Neuronal stem cell (in vitro differentiated cells): Measurements from ENCODE around the gene GEMIN5.

ENCODE experiments used
- DNase-seq: peaks from one replicate; pipeline ENCODE4 v3.0.0-alpha.2; 2013; ENCODE audit warnings: low spot score
- H2AFZ ChIP-seq: one replicate; pipeline ENCODE4 v1.6.1; 2013; ENCODE audit warnings: mild to moderate bottlenecking, low read length, inconsistent platforms
- H2AK5ac ChIP-seq: 2 replicates; pipeline ENCODE4 v1.6.1; 2013; ENCODE audit warnings: low read depth, mild to moderate bottlenecking, inconsistent platforms, low read length, moderate library complexity, mixed read lengths
- H2BK120ac ChIP-seq: 2 replicates; pipeline ENCODE4 v1.6.1; 2013; ENCODE audit warnings: low read depth, mild to moderate bottlenecking, inconsistent platforms, low read length, moderate library complexity, mixed read lengths
- H2BK12ac ChIP-seq: one replicate; pipeline ENCODE4 v1.6.1; 2013; ENCODE audit warnings: low read length, inconsistent platforms
- H2BK15ac ChIP-seq: 2 replicates; pipeline ENCODE4 v1.6.1; 2013; ENCODE audit warnings: mild to moderate bottlenecking, low read length, inconsistent platforms, mixed read lengths
- H2BK5ac ChIP-seq: one replicate; pipeline ENCODE4 v1.6.1; 2013; ENCODE audit warnings: inconsistent platforms, mild to moderate bottlenecking, low read length, moderate library complexity
- H3K14ac ChIP-seq: one replicate; pipeline ENCODE4 v1.6.1; 2013; ENCODE audit warnings: low read length, inconsistent platforms
- H3K18ac ChIP-seq: 2 replicates; pipeline ENCODE4 v1.6.1; 2013; ENCODE audit warnings: low read length, inconsistent platforms
- H3K23ac ChIP-seq: 2 replicates; pipeline ENCODE4 v1.6.1; 2013; ENCODE audit warnings: low read depth, mild to moderate bottlenecking, mixed read lengths, low read length, inconsistent platforms; ENCODE audit not compliant: poor library complexity
- H3K27ac ChIP-seq: replicated peaks from 3 replicates; pipeline ENCODE4 v1.5.1; 2013; ENCODE audit warnings: low read length, inconsistent platforms
- H3K27me3 ChIP-seq, 3 experiments: 2 replicates each; pipeline ENCODE4 v1.6.1; 2013; ENCODE audit warnings: low read length in 3 of 3, mild to moderate bottlenecking in 2 of 3, inconsistent platforms in 1 of 3, low read depth in 1 of 3, mixed read lengths in 1 of 3, moderate library complexity in 1 of 3; ENCODE audit not compliant: control insufficient read depth in 3 of 3, insufficient read depth in 3 of 3
- H3K36me3 ChIP-seq, 2 donors: replicated peaks in 1 of 2; 2 replicates each; pipeline ENCODE4 v1.6.1; 2013; ENCODE audit warnings: low read length in 2 of 2; ENCODE audit not compliant: control insufficient read depth in 2 of 2, insufficient read depth in 2 of 2
- H3K4ac ChIP-seq: 2 replicates; pipeline ENCODE4 v1.6.1; 2013; ENCODE audit warnings: inconsistent platforms, mild to moderate bottlenecking, low read length, moderate library complexity
- H3K4me1 ChIP-seq, 2 donors: 1 replicate in 1 of 2; 2 replicates in 1 of 2; pipeline ENCODE4 v1.6.1; 2013; ENCODE audit warnings: low read length in 2 of 2, low read depth in 1 of 2; ENCODE audit not compliant: control insufficient read depth in 2 of 2, insufficient read depth in 1 of 2
- H3K4me2 ChIP-seq: one replicate; pipeline ENCODE4 v1.6.1; 2013; ENCODE audit warnings: mild to moderate bottlenecking, low read length, inconsistent platforms; ENCODE audit not compliant: insufficient read depth, poor library complexity, severe bottlenecking
- H3K4me3 ChIP-seq, 2 donors: 2 replicates each; pipeline ENCODE4 v1.5.1; 2013; ENCODE audit warnings: low read length in 2 of 2, mild to moderate bottlenecking in 2 of 2, inconsistent platforms in 1 of 2, moderate library complexity in 1 of 2
- H3K79me1 ChIP-seq: one replicate; pipeline ENCODE4 v1.6.1; 2013; ENCODE audit warnings: low read depth, mild to moderate bottlenecking, inconsistent platforms, low read length, moderate library complexity
- H3K9ac ChIP-seq: one replicate; pipeline ENCODE4 v1.6.1; 2013; ENCODE audit warnings: mild to moderate bottlenecking, low read depth, low read length, inconsistent platforms; ENCODE audit not compliant: poor library complexity
- H3K9me3 ChIP-seq, 2 donors: replicated peaks in 1 of 2; 2 replicates each; pipeline versions ENCODE3 to v1.6.1; 2013; ENCODE audit warnings: low read length in 2 of 2, mild to moderate bottlenecking in 2 of 2, inconsistent platforms in 1 of 2, low read depth in 1 of 2, mixed read lengths in 1 of 2, moderate library complexity in 1 of 2; ENCODE audit not compliant: control insufficient read depth in 2 of 2, insufficient read depth in 1 of 2
- H4K8ac ChIP-seq: one replicate; pipeline ENCODE4 v1.6.1; 2013; ENCODE audit warnings: low read depth, mild to moderate bottlenecking, inconsistent platforms, low read length, moderate library complexity
- H4K91ac ChIP-seq: one replicate; pipeline ENCODE4 v1.6.1; 2013; ENCODE audit warnings: low read length, low read depth, mild to moderate bottlenecking, inconsistent platforms; ENCODE audit not compliant: poor library complexity
- WGBS, 2 donors: extraction: QIAGEN DNeasy Blood & Tissue Kit; methylation state at CpG; one replicate each; pipeline ENCODE4 v1.1.7; 2013; ENCODE audit warnings: missing lambda C conversion rate in 2 of 2, mixed read lengths in 1 of 2; ENCODE audit not compliant: insufficient read length in 2 of 2, insufficient replicate concordance in 1 of 2; ENCODE audit errors: extremely low coverage in 2 of 2; 5-methylcytosine and 5-hydroxymethylcytosine counted together

The GEMIN5 gene

DNA sequence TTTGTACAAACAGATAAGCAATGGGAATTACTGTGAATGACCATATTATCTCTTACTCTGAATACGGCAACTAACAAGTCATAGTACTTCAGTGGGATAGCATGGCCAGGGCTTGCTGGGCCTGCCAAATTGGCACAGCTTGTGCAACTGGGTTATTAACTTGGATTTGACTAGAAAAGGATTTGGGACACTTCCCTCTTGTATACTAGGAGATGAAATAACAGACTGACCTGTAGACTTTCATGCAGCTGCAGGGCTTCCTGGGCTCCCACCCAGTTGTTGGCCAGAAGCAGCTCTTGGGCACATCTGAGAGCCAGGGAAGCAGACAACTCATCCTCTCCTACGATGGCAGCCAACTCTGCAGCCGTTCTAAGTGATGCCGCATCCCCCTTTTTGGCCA, 39.8 kb downstream of the GEMIN5 start:
- H2AFZ ChIP-seq: no peak overlapping the region
- peaks cover 30 to 96% of the 10 kb centered on the region in 2 donors for H3K36me3 ChIP-seq
- no peak overlapping the region for H2AK5ac ChIP-seq
- H3K27ac ChIP-seq: no peak overlapping the region
- H3K9ac ChIP-seq: no peak overlapping the region
- no peak overlapping the region for H2BK120ac ChIP-seq
- H2BK12ac ChIP-seq: no peak overlapping the region
- H3K4me2 ChIP-seq: no peak overlapping the region
- H4K91ac ChIP-seq: no peak overlapping the region
- H3K9me3 ChIP-seq: no peaks in the 10 kb centered on the region
- WGBS, 2 donors: no CpG with 5 or more reads among the region's 4 CpGs
- H3K23ac ChIP-seq: no peak overlapping the region
- peaks cover 2% of the 10 kb centered on the region for H3K79me1 ChIP-seq
- no peak overlapping the region for H2BK5ac ChIP-seq
- H3K18ac ChIP-seq: no peak overlapping the region
- H2BK15ac ChIP-seq: no peak overlapping the region
- no peak overlapping the region for H3K14ac ChIP-seq
- no peaks in the 10 kb centered on the region for H3K27me3 ChIP-seq
- DNase-seq: no peak
- H3K4me3 ChIP-seq: no peak overlapping the region
- H3K4me1 ChIP-seq: no peaks in the 10 kb centered on the region
- H4K8ac ChIP-seq: no peak overlapping the region
- no peak overlapping the region for H3K4ac ChIP-seq

GRCh38 chr5:154896562-154897165, 41.3 kb downstream of the GEMIN5 start:
- Histone ChIP-seq H3K4me1 (no peaks in the 10 kb centered on the region), H3K9ac (no peak overlapping the region), H3K27me3 (no peaks in the 10 kb centered on the region), H2BK5ac (no peak overlapping the region), H2AFZ (no peak overlapping the region), H3K23ac (no peak overlapping the region), H3K4me2 (no peak overlapping the region), H2BK120ac (no peak overlapping the region), H2AK5ac (no peak overlapping the region), H2BK15ac (no peak overlapping the region), H3K79me1 (peaks cover 2% of the 10 kb centered on the region), H3K4ac (no peak overlapping the region), H4K91ac (no peak overlapping the region), H2BK12ac (no peak overlapping the region), H3K18ac (no peak overlapping the region), H3K36me3 (peaks cover 34 to 95% of the 10 kb centered on the region in 2 donors), H3K27ac (no peak overlapping the region), H4K8ac (no peak overlapping the region), H3K9me3 (no peaks in the 10 kb centered on the region), H3K14ac (no peak overlapping the region), H3K4me3 (no peak overlapping the region)
- DNase-seq: no peak

GRCh38 chr5:154895606-154896561, 42.1 kb downstream of the GEMIN5 start:
- H3K18ac ChIP-seq: no peak overlapping the region
- no peak overlapping the region for H3K4me3 ChIP-seq
- no peak overlapping the region for H3K27ac ChIP-seq
- no peak overlapping the region for H3K4me2 ChIP-seq
- peaks cover 37 to 95% of the 10 kb centered on the region in 2 donors for H3K36me3 ChIP-seq
- no peak overlapping the region for H4K91ac ChIP-seq
- H2AK5ac ChIP-seq: no peak overlapping the region
- no peak overlapping the region for H2BK120ac ChIP-seq
- H2BK15ac ChIP-seq: no peak overlapping the region
- no peak overlapping the region for H2BK12ac ChIP-seq
- H4K8ac ChIP-seq: no peak overlapping the region
- H3K9ac ChIP-seq: no peak overlapping the region
- no peak overlapping the region for H3K14ac ChIP-seq
- no CpG with 5 or more reads among the region's 14 CpGs for WGBS, 2 donors
- H3K9me3 ChIP-seq: no peaks in the 10 kb centered on the region
- H3K4me1 ChIP-seq: no peaks in the 10 kb centered on the region
- no peak overlapping the region for H3K4ac ChIP-seq
- no peak overlapping the region for H2AFZ ChIP-seq
- H3K27me3 ChIP-seq: no peaks in the 10 kb centered on the region
- DNase-seq: no peak
- peaks cover 2% of the 10 kb centered on the region for H3K79me1 ChIP-seq
- H2BK5ac ChIP-seq: no peak overlapping the region
- H3K23ac ChIP-seq: no peak overlapping the region

- Histone ChIP-seq H3K27ac (no peak overlapping the region), H3K4me2 (no peak overlapping the region), H4K91ac (no peak overlapping the region), H3K4me3 (no peak overlapping the region), H3K18ac (no peak overlapping the region), H3K79me1 (peaks cover 2% of the 10 kb centered on the region), H3K9ac (no peak overlapping the region), H2AFZ (no peak overlapping the region), H2BK15ac (no peak overlapping the region), H3K23ac (no peak overlapping the region), H3K4me1 (no peaks in the 10 kb centered on the region), H3K9me3 (peaks cover under 1 to 3% of the 10 kb centered on the region in 2 donors), H2AK5ac (no peak overlapping the region), H2BK5ac (no peak overlapping the region), H2BK120ac (no peak overlapping the region), H4K8ac (no peak overlapping the region), H2BK12ac (no peak overlapping the region), H3K36me3 (peaks cover 37 to 94% of the 10 kb centered on the region in 2 donors), H3K4ac (no peak overlapping the region), H3K14ac (no peak overlapping the region), H3K27me3 (no peaks in the 10 kb centered on the region)
- WGBS, 2 donors: no CpG with 5 or more reads among the region's 5 CpGs
- DNase-seq: no peak
Observed at GRCh38 chr5:154893381-154893780, 44.6 kb downstream of the GEMIN5 start.
